Measurements from ENCODE around the gene PREX1.

DNA sequence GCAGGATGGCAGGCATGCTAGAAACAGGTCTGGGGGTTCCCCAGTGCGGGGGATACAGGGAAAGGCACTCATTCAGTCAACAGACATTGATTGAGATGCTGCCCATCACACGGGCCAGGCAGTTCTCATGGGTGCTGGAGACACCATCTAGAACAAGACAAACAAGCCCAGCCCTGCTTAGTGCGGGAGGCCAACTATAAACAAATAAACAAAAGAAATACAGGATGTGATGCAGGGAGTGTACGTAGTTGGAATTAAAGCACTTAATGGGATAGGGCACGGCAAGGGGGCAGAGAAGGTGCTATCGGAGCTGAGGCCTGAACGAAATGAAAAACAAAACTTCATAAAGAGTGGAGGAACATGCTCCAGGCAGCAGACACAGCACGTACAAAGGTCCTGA is 169.3 kb downstream of the PREX1 start:
- TF ChIP-seq, protein P1, sequence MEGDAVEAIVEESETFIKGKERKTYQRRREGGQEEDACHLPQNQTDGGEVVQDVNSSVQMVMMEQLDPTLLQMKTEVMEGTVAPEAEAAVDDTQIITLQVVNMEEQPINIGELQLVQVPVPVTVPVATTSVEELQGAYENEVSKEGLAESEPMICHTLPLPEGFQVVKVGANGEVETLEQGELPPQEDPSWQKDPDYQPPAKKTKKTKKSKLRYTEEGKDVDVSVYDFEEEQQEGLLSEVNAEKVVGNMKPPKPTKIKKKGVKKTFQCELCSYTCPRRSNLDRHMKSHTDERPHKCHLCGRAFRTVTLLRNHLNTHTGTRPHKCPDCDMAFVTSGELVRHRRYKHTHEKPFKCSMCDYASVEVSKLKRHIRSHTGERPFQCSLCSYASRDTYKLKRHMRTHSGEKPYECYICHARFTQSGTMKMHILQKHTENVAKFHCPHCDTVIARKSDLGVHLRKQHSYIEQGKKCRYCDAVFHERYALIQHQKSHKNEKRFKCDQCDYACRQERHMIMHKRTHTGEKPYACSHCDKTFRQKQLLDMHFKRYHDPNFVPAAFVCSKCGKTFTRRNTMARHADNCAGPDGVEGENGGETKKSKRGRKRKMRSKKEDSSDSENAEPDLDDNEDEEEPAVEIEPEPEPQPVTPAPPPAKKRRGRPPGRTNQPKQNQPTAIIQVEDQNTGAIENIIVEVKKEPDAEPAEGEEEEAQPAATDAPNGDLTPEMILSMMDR (IDR thresholded peaks at IDR 0.05) = no peak
- TF ChIP-seq POLR2AphosphoS5 (IDR thresholded peaks at IDR 0.05; ENCODE audit: low read depth, low read length) = no peak
- TF ChIP-seq, protein P2, sequence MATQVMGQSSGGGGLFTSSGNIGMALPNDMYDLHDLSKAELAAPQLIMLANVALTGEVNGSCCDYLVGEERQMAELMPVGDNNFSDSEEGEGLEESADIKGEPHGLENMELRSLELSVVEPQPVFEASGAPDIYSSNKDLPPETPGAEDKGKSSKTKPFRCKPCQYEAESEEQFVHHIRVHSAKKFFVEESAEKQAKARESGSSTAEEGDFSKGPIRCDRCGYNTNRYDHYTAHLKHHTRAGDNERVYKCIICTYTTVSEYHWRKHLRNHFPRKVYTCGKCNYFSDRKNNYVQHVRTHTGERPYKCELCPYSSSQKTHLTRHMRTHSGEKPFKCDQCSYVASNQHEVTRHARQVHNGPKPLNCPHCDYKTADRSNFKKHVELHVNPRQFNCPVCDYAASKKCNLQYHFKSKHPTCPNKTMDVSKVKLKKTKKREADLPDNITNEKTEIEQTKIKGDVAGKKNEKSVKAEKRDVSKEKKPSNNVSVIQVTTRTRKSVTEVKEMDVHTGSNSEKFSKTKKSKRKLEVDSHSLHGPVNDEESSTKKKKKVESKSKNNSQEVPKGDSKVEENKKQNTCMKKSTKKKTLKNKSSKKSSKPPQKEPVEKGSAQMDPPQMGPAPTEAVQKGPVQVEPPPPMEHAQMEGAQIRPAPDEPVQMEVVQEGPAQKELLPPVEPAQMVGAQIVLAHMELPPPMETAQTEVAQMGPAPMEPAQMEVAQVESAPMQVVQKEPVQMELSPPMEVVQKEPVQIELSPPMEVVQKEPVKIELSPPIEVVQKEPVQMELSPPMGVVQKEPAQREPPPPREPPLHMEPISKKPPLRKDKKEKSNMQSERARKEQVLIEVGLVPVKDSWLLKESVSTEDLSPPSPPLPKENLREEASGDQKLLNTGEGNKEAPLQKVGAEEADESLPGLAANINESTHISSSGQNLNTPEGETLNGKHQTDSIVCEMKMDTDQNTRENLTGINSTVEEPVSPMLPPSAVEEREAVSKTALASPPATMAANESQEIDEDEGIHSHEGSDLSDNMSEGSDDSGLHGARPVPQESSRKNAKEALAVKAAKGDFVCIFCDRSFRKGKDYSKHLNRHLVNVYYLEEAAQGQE (IDR thresholded peaks at IDR 0.05; ENCODE audit: insufficient read depth in 1 of 2, low read depth in 2 of 2, low read length in 1 of 2) = no peak
- TF ChIP-seq TCF7L2 (IDR thresholded peaks at IDR 0.05; ENCODE audit: low read depth, low read length) = no peak

All from Panc1 (cell line).